ENCODE measurements around the gene LYPD1. TPM values are rescaled to one million over a fixed set of nuclear protein-coding genes. Genes with fewer than 3 reads are reported as not detected.

The LYPD1 gene
- total RNA-seq, 2 donors from 2014 or later = 0.18 TPM; not detected in 1

DNA sequence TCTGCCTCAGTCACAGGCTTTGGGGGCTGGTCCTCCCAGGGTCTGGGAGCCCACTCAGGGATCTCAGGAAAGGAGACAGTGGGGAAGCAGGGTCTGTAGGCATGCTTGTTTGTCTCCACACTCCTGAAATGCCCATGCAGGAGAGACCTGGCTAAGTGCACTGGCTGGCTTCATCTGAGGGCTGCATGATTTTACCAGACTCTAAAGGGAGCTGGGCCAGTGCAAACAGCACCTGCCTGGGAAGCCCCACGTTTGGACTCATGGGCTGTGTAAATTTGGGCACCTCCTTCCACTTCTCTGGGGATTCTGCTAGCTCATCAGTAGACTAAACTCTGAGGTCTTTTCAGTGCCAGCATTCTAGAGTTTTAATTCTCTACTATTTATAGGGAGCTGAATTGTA is 33.7 kb downstream of the LYPD1 start:
- no peaks in the 10 kb centered on the region for H3K27me3 ChIP-seq (replicated peaks; ENCODE audit: insufficient read depth)
- no peak for DNase-seq (ENCODE audit: low spot score)
- TF ChIP-seq POLR2A (IDR thresholded peaks at IDR 0.05) (no peak), POLR2AphosphoS5 (IDR thresholded peaks at IDR 0.05) (no peak)
- TF ChIP-seq, protein P1, sequence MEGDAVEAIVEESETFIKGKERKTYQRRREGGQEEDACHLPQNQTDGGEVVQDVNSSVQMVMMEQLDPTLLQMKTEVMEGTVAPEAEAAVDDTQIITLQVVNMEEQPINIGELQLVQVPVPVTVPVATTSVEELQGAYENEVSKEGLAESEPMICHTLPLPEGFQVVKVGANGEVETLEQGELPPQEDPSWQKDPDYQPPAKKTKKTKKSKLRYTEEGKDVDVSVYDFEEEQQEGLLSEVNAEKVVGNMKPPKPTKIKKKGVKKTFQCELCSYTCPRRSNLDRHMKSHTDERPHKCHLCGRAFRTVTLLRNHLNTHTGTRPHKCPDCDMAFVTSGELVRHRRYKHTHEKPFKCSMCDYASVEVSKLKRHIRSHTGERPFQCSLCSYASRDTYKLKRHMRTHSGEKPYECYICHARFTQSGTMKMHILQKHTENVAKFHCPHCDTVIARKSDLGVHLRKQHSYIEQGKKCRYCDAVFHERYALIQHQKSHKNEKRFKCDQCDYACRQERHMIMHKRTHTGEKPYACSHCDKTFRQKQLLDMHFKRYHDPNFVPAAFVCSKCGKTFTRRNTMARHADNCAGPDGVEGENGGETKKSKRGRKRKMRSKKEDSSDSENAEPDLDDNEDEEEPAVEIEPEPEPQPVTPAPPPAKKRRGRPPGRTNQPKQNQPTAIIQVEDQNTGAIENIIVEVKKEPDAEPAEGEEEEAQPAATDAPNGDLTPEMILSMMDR (IDR thresholded peaks at IDR 0.05) = no peak
- no peak overlapping the region for H3K4me3 ChIP-seq
- H3K27ac ChIP-seq = no peak overlapping the region
- intact Hi-C loops (cut with DNase I) = no loop called here
- no peaks in the 10 kb centered on the region for H3K4me1 ChIP-seq (replicated peaks)
- H3K9me3 ChIP-seq = no peaks in the 10 kb centered on the region
- no peaks in the 10 kb centered on the region for H3K36me3 ChIP-seq
- WGBS = 20% methylated on average over 1 of the region's 1 CpG

DNA sequence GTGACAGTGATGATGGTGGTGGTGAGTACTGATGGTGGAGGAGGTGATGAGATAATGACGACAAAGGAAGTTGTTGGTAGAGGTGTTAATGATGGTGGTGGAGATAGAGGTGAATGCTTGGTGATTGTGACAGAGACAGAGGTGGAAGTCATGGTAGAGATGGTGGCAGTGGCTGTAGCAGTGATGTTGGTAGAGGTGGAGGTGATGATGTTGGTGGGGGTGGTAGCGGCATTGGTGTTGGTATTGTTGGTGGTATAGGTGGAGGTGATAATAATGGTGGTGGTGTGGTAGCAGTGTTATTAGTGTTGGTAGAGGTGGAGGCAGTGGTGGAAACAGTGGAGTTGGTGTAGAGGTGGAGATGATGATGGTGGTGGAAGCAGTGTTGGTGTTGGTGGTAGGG is 36.4 kb downstream of the LYPD1 start:
- no peak overlapping the region for H3K4me3 ChIP-seq
- H3K27me3 ChIP-seq (replicated peaks; ENCODE audit: insufficient read depth) = no peaks in the 10 kb centered on the region
- intact Hi-C loops (cut with DNase I) = no loop called here
- H3K9me3 ChIP-seq = no peaks in the 10 kb centered on the region
- 95% methylated on average over 2 of the region's 2 CpGs for WGBS
- no peaks in the 10 kb centered on the region for H3K4me1 ChIP-seq (replicated peaks)
- DNase-seq (ENCODE audit: low spot score) = no peak
- H3K36me3 ChIP-seq = no peaks in the 10 kb centered on the region
- no peak overlapping the region for H3K27ac ChIP-seq
- TF ChIP-seq, protein P1 (IDR thresholded peaks at IDR 0.05) = no peak
- no peak for TF ChIP-seq POLR2AphosphoS5 (IDR thresholded peaks at IDR 0.05)
- no peak for TF ChIP-seq POLR2A (IDR thresholded peaks at IDR 0.05)

DNA sequence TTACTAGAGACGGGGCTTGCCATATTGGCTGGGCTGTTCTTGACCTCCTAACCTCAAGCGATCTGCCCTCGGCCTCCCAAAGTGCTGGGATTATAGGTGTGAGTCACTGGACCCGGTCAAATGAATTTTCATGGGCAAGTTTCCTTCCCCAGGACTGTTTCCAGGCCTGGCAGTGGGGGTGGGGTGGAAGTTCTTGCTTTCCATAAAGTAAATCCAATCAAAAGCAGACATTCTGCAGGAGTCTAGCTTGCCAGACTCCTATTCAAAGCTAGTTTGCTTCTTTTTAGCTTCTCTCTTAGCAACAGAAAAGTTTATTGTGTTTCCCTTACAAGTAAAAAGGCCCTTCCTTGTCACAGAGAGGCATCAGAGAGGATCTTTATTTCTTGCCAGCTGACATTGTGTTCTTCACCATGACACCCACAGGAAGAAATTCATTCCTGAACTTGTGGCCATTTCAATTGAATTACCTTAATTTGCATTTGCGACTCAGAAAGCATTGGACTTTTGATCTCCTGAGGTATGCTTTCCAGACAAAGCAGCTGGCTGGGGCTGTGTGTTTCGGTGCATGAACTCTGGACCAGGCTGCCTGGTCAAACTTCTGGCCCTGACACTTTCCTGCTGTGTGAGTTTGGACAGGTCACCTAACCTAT is 37.9 kb downstream of the LYPD1 start:
- 20% methylated on average over 6 of the region's 6 CpGs for WGBS
- Histone ChIP-seq H3K27me3 (replicated peaks; ENCODE audit: insufficient read depth) (no peaks in the 10 kb centered on the region), H3K36me3 (no peaks in the 10 kb centered on the region), H3K9me3 (no peaks in the 10 kb centered on the region), H3K27ac (no peak overlapping the region), H3K4me1 (replicated peaks) (no peaks in the 10 kb centered on the region), H3K4me3 (no peak overlapping the region)
- no peak for DNase-seq (ENCODE audit: low spot score)
- intact Hi-C loops (cut with DNase I) = no loop called here
- TF ChIP-seq, protein P1 (IDR thresholded peaks at IDR 0.05) = no peak
- TF ChIP-seq POLR2A (IDR thresholded peaks at IDR 0.05) = no peak
- no peak for TF ChIP-seq POLR2AphosphoS5 (IDR thresholded peaks at IDR 0.05)

DNA sequence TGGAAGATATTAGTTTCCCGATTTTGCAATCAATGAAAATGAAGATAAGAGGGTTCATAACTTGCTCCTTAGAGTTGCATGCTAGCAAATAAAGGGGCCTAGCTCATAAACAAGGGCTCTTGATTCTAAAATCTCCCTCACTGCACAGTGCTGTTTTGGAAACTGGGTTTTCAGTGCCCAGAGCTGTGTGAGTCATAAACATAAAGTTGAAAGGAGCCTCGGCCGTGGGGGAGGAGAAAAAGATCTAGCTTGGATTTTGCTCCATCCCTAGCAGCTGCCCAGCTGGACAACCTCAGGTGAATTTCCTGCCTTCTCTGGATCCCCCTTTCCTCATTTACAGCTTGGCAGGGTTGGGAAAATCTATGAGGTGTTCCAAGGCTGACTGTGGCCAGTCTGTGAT is 42.5 kb downstream of the LYPD1 start:
- intact Hi-C loops (cut with DNase I) = no loop called here
- H3K9me3 ChIP-seq = no peaks in the 10 kb centered on the region
- H3K27ac ChIP-seq = no peak overlapping the region
- TF ChIP-seq POLR2A (IDR thresholded peaks at IDR 0.05) = no peak
- no peak for DNase-seq (ENCODE audit: low spot score)
- no peaks in the 10 kb centered on the region for H3K27me3 ChIP-seq (replicated peaks; ENCODE audit: insufficient read depth)
- 74% methylated on average over 3 of the region's 3 CpGs for WGBS
- no peaks in the 10 kb centered on the region for H3K4me1 ChIP-seq (replicated peaks)
- H3K36me3 ChIP-seq = no peaks in the 10 kb centered on the region
- H3K4me3 ChIP-seq = no peak overlapping the region

DNA sequence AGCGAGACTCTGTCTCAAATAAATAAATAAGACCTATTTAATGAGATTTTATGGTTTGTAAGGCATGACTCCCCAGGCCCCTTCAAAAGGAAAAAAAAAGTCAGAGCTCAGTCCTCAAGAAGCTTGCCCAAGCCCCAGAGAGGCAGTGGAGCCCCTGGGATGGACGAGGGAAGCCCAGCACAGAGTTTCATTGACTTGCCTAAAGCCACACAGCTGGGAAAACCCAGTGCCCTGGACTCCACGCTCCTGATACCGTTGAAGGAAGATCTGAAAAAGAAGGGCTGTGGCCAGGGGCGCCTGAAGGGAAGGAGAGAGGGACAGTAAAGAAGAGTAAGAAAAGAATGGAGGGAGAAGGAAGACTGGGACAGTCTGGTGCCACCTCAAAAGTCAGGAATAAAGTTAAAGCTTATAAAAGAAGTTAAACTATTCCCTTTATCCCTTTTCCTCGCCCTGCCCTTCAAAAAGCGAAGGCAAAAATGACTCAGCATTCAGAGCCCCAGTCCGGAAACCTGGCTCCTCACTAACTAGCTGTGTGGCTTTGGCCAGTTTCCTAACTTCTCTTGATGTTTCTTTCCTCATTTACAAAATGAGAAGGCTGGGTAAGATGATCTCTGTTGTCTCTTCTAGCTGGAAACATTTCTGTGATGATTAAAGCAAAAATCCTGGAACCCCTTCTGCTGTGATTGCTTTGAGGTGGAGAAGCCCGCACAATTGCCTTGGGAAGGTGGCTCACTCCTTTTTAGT is 46.7 kb downstream of the LYPD1 start:
- TF ChIP-seq POLR2AphosphoS5 (IDR thresholded peaks at IDR 0.05) (no peak), POLR2A (IDR thresholded peaks at IDR 0.05) (no peak)
- TF ChIP-seq, protein P1 (IDR thresholded peaks at IDR 0.05) = no peak
- Histone ChIP-seq H3K4me3 (no peak overlapping the region), H3K27ac (no peak overlapping the region), H3K36me3 (no peaks in the 10 kb centered on the region), H3K4me1 (replicated peaks) (no peaks in the 10 kb centered on the region), H3K9me3 (no peaks in the 10 kb centered on the region), H3K27me3 (replicated peaks; ENCODE audit: insufficient read depth) (no peaks in the 10 kb centered on the region)
- intact Hi-C loops (cut with DNase I) = no loop called here
- 64% methylated on average over 9 of the region's 9 CpGs for WGBS
- no peak for DNase-seq (ENCODE audit: low spot score)
